H4 (cell line): ENCODE results near the gene PJA1. TPM values are rescaled to one million over a fixed set of nuclear protein-coding genes. Genes with fewer than 3 reads are reported as not detected.

Experiments used
- DNase-seq: peaks from one replicate; pipeline ENCODE4 v3.0.0-alpha.2; 2015; ENCODE audit warnings: low spot score
- total RNA-seq: library from RNA; depleted of rRNA; stranded (reverse); fragments of >200 nt; shearing (Covaris generic); gene quantifications from 2 replicates; pipeline ENCODE4 v1.2.3, GENCODE V29; 2014

PJA1 gene
- total RNA-seq, 1 experiment from 2014 or later, result 30.6 TPM

- DNase-seq, result no peak
Measured at GRCh38 chrX:69163936-69164741, 1.1 kb downstream of the PJA1 start.

GRCh38 chrX:69162361-69162865 lies 2.8 kb downstream of the PJA1 start:
- no peak for DNase-seq

GRCh38 chrX:69161786-69162349 lies 3.4 kb downstream of the PJA1 start:
- DNase-seq, result no peak

GRCh38 chrX:69161371-69161770 lies 3.9 kb downstream of the PJA1 start:
- DNase-seq, result no peak

- DNase-seq, result peak; percentile 28
Measured at GRCh38 chrX:69158166-69158980, 6.9 kb downstream of the PJA1 start.

- no peak for DNase-seq
Measured at GRCh38 chrX:69156638-69157037, 8.6 kb downstream of the PJA1 start.

- no peak for DNase-seq
Measured at GRCh38 chrX:69155786-69156520, 9.3 kb downstream of the PJA1 start.

- no peak for DNase-seq
Measured at GRCh38 chrX:69154051-69154450, 11.2 kb downstream of the PJA1 start.

- peak; percentile 13 for DNase-seq
Measured at GRCh38 chrX:69153060-69153730, 12.1 kb downstream of the PJA1 start.

GRCh38 chrX:69152417-69152841 lies 12.8 kb downstream of the PJA1 start:
- peak; percentile 10 for DNase-seq

- DNase-seq, result no peak
Measured at GRCh38 chrX:69151866-69152284, 13.4 kb downstream of the PJA1 start.

GRCh38 chrX:69150281-69150960 lies 14.8 kb downstream of the PJA1 start:
- no peak for DNase-seq

- no peak for DNase-seq
Measured at GRCh38 chrX:69149466-69150280, 15.6 kb downstream of the PJA1 start.

GRCh38 chrX:69148946-69149345 lies 16.3 kb downstream of the PJA1 start:
- no peak for DNase-seq

- no peak for DNase-seq
Measured at GRCh38 chrX:69146739-69147138, 18.5 kb downstream of the PJA1 start.

- DNase-seq, result no peak
Measured at GRCh38 chrX:69145714-69146113, 19.5 kb downstream of the PJA1 start.

GRCh38 chrX:69144838-69145680 lies 20.2 kb downstream of the PJA1 start:
- no peak for DNase-seq

- DNase-seq, result no peak
Measured at GRCh38 chrX:69143530-69143929, 21.7 kb downstream of the PJA1 start.
